HG02840 (cell line): ENCODE measurements around the gene SPIRE2.
"Not testable (repeated sequence)": the region's sequence is repeated elsewhere in the genome, so short reads cannot be mapped to it uniquely, and the experiment has no call there.

Experiments used
- ATAC-seq: cut with Tn5 transposase; IDR thresholded peaks from one replicate; pipeline ENCODE4 v1.9.1; 2021; ENCODE audit warnings: mild to moderate bottlenecking, moderate library complexity, moderate number of reproducible peaks; ENCODE audit not compliant: unreplicated experiment, low FRiP score

The SPIRE2 gene

DNA sequence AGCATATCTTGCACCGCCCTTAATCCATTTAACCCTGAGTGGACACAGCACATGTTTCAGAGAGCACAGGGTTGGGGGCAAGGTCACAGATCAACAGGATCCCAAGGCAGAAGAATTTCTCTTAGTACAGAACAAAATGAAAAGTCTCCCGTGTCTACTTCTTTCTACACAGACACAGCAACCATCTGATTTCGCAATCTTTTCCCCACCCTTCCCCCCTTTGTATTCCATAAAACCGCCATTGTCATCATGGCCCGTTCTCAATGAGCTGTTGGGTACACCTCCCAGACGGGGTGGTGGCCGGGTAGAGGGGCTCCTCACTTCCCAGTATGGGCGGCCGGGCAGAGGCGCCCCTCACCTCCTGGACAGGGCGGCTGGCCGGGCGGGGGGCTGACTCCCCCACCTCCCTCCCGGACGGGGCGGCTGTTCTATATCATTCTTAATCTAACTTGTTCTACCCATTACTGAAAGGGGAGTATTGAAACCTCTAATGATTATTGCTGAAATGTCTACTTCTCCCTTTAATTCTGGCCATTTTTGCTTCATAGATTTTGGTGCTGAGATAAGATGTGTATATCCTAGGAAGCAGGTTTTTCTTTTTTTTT, 21.6 kb upstream of the SPIRE2 start:
- ATAC-seq, result not testable (repeated sequence)

DNA sequence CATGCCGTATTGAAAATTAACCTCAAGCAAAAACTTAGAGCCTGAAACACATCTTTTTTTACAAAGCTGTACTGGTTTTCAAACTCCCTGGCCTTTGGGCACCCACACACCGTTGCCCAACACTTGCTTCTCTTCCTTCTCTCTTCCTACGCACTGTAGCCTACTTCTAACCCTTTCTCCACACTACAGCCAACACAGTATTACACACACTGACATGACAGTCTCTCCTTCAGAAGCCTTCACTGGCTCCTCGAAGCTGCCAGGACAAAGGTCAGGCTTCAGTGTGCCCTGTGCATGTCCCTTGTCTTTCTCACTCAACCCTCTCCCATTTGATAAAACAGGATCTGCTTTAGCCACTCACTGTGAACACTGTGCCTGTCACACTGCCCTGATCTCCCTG, 19.8 kb upstream of the SPIRE2 start:
- ATAC-seq, result no peak

DNA sequence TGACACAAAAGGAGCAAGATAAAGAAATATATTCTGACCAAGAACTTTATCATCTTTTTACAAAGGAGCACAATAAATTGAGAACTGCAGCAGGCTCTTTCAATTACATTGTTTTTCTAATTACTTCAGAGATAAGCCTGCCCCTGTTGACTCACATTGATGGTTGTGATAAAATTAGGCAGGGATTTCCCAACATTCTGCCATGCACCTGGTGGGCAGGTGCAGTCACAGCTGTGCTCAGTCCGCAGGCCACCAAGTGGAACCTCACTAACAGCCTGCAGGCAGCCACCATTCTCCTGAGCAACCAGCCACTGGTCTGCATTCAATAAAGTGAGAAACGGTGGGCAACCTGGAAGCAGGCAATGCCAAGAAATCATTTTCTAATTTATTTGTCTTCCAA, 17.0 kb upstream of the SPIRE2 start:
- no peak for ATAC-seq

DNA sequence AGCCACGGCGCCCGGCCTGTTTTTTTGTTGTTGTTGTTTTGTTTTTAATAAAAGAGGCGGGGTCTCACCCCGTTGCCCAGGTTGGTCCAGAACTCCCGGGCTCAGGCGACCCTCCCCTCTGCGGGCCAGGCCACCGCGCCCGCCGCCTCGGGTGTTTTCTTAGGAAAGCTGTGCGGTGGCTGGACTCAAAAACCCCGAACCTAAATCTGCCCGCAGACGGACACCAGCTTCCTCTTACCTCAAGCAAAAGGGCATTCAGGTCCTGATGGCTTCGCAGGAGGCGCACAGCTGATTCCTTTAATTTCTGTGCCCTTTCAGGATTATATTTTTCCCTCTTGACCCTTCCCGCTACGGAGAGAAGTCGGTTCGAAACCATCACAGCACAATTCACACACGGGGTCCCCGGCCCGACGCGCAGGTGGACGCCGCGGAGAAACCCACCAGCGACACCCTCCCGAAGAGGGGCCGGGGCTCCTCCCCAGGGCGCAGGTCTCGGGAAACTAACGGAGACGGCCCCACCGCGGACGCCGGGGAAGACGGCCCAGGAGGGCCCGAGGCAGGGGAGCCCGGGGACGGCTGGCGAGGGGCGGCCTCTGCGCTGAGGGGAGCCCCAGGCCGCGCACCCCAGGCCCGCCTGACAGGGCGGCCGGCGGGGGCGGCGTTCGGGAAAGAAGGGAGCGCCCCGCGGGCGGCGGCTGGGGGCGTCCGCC, 12.5 kb upstream of the SPIRE2 start:
- peak; percentile 27 for ATAC-seq

DNA sequence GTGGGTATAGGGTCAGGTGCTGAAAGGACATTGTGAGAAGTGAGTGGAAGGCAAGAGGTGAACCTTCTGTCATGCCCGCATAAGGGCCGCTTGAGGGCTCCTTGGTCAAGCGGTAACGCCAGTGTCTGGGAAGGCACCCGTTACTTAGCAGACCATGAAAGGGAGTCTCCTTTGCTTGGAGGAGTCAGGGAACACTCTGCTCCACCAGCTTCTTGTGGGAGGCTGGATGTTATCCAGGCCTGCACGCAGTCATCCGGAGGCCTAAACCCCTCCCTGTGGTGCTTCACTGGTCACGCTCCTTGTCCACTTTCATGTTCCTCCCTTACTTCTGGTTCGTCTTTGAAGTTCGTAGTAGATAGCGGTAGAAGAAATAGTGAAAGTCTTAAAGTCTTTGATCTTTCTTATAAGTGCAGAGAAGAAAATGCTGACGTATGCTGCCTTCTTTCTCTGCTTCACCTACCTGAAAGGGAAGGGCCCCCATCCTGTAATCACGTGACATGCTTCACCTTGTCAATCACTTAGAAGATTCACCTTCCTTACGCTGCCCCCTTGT, 9.3 kb upstream of the SPIRE2 start:
- ATAC-seq, result not testable (repeated sequence)

DNA sequence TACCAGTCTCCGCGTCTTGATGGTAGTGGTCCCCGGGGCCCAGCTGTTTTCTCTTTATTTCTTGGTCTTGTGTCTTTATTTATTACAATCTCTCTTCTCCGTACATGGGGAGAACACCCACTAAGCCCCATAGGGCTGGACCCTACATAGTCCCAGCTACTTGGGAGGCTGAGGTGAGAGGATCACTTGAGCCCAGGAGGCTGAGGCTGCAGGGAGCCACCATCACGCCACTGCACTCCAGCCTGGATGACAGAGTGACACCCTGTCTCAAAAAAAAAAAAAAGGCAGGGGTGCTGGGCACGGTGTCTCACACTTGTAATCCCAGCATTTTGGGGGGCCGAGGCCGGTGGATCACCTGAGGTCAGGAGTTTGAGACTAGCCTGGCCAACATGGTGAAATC, 8.8 kb upstream of the SPIRE2 start:
- ATAC-seq, result not testable (repeated sequence)

DNA sequence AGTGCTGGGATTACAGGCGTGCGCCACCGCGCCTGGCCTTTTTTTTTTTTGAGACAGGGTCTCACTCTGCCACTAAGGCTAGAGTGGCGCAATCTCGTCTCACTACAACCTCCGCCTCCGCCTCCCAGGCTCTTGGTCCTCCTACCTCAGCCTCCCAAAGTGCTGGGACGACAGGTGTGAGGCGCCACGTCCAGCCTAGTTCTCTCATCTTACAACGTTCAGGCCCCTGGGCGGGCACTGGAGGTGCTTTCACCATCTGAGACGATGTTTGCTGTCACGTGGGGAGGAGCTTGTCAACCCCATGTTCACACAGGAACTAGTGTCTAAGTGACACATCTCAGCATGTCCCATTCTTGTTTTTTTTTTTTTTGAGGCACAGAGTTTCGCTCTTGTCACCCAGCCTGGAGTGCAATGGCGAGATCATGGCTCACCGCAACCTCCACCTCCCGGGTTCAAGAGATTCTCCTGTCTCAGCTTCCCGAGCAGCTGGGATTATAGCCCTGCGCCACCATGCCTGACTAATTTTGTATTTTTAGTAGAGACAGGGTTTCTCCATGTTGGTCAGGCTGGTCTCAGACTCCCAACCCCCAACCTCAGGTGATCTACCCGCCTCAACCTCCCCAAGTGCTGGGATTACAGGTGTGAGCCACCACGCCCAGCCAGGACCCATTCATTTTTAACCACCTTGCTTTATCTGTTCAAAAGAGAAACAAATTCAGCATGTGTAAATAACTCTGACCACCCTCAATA, 6.7 kb upstream of the SPIRE2 start:
- no peak for ATAC-seq

DNA sequence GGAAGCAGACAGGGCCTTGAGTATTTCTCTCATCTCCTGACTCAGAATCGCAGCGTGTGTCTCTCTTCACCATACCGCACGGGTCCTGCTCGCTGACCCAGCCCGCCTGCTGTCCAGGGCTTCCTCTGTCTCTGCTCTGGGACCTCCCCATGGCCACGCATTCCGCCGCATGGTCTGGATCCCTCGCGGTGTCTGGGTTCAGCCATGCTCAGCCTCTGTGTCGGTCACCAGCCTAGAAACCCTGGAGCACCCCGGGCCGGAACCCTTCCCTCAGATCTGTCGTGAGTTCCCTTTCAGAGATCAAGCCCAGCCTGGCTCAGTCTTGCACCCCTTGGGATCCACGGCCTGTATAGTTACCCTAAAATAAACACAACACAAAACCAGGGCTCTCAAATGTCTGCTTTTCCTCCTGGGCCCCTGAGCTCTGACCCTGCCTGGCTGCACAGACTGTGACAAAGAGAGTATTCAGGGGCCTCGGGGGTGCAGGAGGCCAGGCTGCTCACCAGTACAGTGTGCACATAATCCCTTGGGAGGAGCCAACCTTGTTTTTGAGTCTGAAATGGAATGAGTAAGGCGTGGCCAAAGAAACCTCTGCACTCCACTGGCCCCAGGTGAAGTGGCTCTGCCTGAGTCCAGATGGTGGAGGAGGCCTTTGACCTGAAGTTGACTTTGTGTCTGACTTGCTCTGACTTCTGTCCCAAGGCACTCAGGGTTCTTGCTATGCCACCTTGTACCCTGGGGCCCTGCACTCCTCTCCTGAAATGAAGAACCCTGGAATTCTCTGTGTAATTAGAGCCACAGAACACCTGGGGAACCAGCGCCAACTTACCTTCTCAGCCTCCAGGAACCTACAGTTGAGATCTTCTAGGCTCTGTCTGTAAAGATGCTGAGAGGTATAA, 5.8 kb upstream of the SPIRE2 start:
- ATAC-seq, result no peak

DNA sequence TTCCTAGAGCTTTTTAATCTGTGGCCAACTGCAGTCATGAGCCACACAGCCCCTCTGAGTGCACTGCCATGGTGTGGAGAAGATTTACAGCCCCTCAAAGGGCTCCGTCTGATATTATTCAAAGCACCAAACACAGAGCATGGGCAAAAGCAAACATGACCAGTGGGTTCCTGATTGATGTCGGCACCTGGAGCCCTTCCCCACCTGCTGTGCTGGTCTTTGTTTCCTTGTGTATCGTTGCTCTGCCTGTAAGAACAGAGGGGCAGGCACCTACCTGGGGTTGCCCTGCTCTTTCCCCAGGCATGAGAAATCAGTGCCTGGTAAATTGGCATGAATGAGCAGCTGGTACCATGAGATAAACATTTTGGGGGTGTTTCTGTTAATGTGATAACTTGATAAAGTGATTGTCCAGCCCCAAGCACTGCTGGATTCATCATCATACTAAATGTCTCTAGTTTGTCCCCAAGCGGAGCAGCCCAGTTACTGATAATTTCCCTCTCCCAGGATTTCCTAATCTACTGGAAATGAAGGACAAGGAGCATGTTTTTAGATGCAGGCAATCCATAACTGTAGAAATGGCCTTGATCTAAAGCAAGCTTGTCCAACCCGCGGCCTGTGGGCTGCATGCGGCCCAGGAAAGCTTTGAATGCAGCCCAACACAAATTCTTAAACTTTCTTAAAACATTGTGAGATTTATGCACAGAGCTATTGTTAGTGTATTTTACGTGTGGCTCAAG, 5.0 kb upstream of the SPIRE2 start:
- no peak for ATAC-seq

DNA sequence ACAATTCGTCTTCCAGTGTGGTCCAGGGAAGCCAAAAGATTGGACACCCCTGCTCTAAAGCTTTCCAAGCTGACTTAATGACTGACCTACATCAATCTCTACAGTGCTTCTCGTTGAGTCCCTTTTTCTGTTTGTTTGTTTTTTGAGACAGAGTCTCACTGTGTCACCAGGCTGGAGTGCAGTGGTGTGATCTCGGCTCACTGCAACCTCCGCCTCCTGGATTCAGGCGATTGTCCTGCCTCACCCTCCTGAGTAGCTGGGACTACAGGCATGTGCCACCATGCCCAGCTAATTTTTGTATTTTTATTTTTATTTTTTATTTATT, 4.5 kb upstream of the SPIRE2 start:
- ATAC-seq, result not testable (repeated sequence)

DNA sequence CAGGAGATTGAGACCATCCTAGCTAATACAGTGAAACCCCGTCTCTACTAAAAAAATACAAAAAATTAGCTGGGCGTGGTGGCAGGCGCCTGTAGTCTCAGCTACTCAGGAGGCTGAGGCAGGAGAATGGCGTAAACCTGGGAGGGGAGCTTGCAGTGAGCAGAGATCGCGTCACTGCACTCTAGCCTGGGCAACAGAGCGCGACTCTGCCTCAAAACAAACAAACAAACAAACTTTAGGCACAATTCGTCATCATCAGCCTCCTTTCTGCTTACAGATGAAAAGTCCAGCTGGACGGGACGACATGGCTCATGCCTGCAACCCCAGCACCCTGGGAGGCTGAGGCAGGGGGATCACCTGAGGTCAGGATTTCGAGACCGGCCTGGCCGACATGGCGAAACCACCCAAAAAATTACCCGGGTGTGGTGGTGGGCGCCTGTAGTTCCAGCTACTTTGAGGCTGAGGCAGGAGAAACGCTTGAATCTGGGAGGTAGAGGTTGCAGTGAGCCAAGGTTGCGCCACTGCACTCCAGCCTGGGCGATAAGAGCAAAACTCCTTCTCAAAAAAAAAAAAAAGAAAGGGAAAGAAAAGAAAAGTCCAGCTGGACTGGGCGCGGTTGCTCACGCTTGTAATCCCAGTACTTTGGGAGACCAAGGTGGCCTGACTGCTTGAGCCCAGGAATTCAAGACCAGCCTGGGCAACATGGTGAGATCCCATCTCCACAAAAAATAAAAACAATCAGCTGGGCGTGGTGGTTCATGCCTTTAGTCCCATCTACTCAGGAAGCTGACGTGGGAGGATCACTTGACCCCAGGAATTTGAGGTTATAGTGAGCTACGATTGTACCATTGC, 1.5 kb upstream of the SPIRE2 start:
- no peak for ATAC-seq

DNA sequence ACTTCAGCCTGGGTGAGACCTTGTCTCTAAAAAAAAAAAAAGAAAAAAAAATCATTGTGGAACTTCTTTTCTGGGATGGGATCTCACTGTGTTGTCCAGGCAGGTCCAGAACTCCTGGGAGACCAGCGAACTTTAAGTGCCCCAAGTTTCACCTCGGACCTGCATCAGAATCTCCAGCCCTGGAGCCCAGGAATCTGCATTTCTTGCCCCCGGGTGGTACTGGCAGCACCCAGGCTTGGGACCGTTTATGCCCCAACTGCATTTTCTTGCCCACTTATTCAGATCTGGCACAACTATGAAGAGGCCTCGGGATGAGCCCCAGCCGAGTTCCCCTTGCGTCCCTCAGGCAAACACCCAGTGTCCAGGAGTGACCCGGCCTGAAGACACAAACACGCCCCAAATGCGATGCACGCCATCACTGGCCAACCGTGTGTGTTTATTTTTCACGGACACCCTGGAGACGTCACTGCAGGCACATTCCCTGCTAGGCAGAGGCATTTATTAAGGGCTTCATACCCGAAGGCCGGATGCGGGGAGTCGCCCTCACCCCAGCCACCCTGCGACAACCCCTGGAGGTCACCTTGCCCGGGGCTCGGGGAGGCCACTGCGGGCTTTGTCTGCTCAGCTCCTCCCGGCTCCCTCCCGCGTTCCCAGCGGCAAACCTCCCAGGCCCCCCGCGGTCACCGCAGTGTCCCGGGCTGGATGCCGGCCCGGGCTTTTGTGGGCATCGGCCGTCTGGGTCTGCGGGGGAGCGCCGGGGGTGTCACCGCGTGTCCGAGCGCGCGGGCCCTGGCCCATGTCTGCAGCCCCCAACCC, 684 bp upstream of the SPIRE2 start:
- no peak for ATAC-seq

DNA sequence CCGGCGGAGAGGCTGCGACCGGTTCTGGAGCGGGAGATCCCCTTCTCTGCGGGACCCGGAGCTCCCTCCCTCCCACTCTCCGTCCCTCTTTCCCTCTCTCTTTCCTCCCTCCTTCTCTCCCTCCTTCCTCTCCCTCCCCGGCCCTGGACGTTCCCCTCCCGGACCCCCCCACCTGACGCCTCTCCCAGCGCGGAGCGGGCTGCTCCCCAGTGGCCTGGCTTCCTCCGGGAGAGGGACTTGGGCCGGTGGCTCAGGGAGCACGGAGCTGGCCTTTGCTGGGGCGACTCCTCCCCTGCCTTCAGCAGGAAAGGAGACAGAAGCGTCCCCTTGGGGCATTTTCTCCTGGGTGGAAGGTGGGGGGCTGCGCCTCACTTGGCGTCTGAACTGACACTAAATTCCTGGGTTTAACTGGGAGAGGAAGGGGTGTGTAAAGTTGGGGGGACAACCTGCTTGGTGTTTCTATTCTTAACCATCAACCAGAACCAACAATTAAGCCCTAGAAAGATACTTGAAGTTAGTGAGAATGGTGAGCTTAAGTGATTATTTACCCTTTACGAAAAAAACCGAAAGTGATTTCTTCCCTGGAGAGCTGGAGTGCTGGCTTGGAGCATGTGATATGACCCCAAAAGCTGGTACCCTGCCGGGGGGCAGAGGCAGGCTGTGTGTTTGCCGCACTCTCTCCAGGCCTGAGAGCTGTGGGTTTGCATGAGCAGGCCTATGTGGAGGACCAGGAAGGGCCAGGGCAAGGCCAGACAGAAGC, 775 bp downstream of the SPIRE2 start:
- ATAC-seq, result no peak

DNA sequence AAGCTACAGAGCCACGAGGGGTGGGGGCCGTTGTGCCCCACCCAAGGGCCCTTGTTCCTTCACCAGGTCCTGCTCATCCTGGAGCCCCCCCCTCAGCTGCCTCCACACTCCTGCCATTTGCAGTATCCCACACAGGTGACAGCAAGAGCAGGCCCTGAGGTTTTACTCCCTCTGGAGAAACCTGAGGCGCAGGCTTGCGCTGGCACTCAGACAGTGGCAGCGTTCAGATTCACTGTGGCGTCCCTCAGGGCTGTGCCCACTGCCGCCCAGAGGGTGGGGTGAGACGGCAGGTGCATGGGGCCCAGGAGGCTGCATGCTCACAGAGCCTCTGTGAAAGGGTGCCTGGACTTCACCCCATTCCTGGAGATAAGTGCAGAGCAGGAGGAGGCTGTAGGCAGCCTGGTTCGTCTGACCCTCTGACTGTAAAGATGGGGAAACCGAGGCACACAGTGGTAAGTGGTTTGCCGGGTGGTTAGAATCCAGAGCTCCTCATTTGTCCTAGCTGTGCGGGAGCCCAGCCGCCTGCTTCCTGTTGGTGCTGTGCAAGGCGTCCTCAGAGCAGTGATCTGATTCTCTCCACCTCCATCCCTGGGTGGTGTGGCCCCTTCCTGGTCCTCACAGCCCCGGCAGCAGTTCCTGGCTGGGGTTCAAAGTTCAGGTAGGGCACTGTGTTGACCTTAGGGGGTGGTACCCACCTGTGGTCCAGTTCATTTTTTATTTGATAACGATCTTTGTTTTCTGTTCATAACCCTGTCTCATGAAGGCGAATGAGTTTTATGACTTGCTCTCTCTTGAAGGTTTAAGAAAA, 1.6 kb downstream of the SPIRE2 start:
- no peak for ATAC-seq

DNA sequence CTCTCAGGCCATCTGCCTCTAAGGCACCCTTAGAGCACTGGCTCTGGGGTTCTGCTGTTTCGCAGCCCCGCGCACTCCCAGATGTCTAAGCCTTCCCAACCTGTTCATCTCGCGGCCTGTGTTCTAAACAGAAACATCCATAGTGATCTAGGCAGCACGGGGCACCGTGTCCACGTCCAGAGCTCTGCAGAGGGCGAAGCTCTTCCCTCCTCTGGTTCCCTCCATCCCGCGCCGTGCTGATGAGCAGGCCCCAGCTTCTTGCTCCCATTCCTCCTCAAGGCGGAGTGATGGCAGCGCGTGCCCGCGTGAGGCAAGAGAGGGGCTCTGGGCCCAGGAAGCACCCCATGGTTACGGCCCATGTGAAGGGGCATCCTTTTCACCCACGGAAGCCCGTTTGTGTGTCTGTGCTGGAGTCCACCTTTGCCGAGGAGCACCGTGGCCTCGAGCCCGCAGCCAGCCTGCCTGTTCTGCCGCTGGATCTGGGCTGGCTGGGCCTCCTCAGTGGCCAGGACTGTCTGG, 3.6 kb downstream of the SPIRE2 start:
- ATAC-seq, result no peak

DNA sequence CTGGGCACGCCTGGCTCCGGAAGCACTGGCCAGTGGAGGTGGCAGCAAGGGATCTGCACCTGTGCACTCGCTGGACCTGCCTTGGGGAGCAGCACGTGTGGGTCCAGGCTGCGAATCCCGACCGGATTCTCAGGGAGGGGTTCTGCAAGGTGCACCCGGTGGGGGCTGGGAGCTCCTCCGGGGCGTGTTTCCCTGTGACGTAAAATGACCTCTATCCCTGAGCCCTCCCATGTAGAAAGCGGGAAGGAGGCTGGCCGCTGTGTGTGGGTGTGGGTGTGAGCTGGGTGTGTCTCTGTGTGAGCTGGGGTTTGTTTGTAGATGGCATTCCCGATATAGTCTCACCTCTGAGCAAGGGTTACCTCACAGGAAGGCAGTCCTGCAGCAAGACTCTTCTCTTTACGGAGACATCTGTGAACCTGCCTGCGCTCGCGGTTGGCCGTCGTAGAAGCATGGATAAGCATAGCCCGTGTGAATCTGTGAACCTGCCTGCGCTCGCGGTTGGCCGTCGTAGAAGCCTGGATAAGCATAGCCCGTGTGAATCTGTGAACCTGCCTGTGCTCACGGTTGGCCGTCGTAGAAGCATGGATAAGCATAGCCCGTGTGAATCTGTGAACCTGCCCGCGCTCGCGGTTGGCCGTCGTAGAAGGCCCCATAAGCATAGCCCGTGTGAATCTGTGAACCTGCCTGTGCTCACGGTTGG, 5.5 kb downstream of the SPIRE2 start:
- ATAC-seq, result not testable (repeated sequence)
